SK-N-SH treated with all-trans-retinoic acid at 6 μM for 48 hours (cell line): ENCODE results near the gene METTL27.
"Not testable (repeated sequence)": the region's sequence is repeated elsewhere in the genome, so short reads cannot be mapped to it uniquely, and the experiment has no call there.

Experiments
- ATAC-seq: fragments of 200-7000 bp; cut with Tn5 transposase; 3 replicates; pipeline ENCODE4 v1.9.1; 2020; ENCODE audit warnings: mild to moderate bottlenecking, moderate library complexity
- ARNTL ChIP-seq: fragments of 450-650 bp; formaldehyde crosslinking; IDR thresholded peaks from 2 replicates; pipeline ENCODE4 v1.5.0; 2020; ENCODE audit warnings: low read depth, mild to moderate bottlenecking, moderate library complexity, borderline replicate concordance
- BACH2 ChIP-seq: fragments of 250-450 bp; sonication (Bioruptor Pico); IDR thresholded peaks from 2 replicates; pipeline ENCODE4 v1.9.0; 2021; ENCODE audit warnings: mild to moderate bottlenecking, borderline replicate concordance
- CREB5 ChIP-seq: fragments of 250-450 bp; sonication (Bioruptor Pico); IDR thresholded peaks from 2 replicates; pipeline ENCODE4 v1.5.1; 2020; ENCODE audit warnings: low read depth, mild to moderate bottlenecking, moderate library complexity
- CSDC2 ChIP-seq: fragments of 250-450 bp; sonication (Bioruptor Pico); IDR thresholded peaks from 2 replicates; pipeline ENCODE4 v1.5.0; 2020; ENCODE audit warnings: mild to moderate bottlenecking, moderate library complexity
- ESRRG ChIP-seq: fragments of 250-450 bp; sonication (Bioruptor Pico); IDR thresholded peaks from 2 replicates; pipeline ENCODE4 v1.6.1; 2021; ENCODE audit warnings: mild to moderate bottlenecking
- ISL1 ChIP-seq: fragments of 250-450 bp; sonication (Bioruptor Pico); IDR thresholded peaks from 2 replicates; pipeline ENCODE4 v2.1.2; 2022; ENCODE audit warnings: mild to moderate bottlenecking, moderate library complexity
- OSR1 ChIP-seq: fragments of 250-450 bp; sonication (Bioruptor Pico); IDR thresholded peaks from 2 replicates; pipeline ENCODE4 v1.8.0; 2022; ENCODE audit warnings: moderate library complexity, mild to moderate bottlenecking, inconsistent platforms
- PATZ1 ChIP-seq: fragments of 250-450 bp; sonication (Bioruptor Pico); IDR thresholded peaks from 2 replicates; pipeline ENCODE4 v1.8.0; 2020; ENCODE audit warnings: mild to moderate bottlenecking, moderate library complexity, borderline replicate concordance
- POU6F1 ChIP-seq: fragments of 250-450 bp; sonication (Bioruptor Pico); IDR thresholded peaks from 2 replicates; pipeline ENCODE4 v1.8.0; 2021; ENCODE audit warnings: low read depth, mild to moderate bottlenecking, moderate library complexity, borderline replicate concordance
- PPARA ChIP-seq: fragments of 250-450 bp; sonication (Bioruptor Pico); IDR thresholded peaks from 2 replicates; pipeline ENCODE4 v1.5.0; 2020; ENCODE audit warnings: mild to moderate bottlenecking, borderline replicate concordance
- RARB ChIP-seq: fragments of 250-450 bp; sonication (Bioruptor Pico); IDR thresholded peaks from 2 replicates; pipeline ENCODE4 v1.8.0; 2021; ENCODE audit warnings: mild to moderate bottlenecking, moderate library complexity
- SNAI2 ChIP-seq: fragments of 250-450 bp; sonication (Bioruptor Pico); IDR thresholded peaks from 2 replicates; pipeline ENCODE4 v1.5.0; 2020; ENCODE audit warnings: mild to moderate bottlenecking, moderate library complexity
- TCF4 ChIP-seq: fragments of 250-450 bp; sonication (Bioruptor Pico); IDR thresholded peaks from 2 replicates; pipeline ENCODE4 v1.8.0; 2021; ENCODE audit warnings: mild to moderate bottlenecking, moderate library complexity, borderline replicate concordance
- TOX ChIP-seq: fragments of 250-450 bp; sonication (Bioruptor Pico); IDR thresholded peaks from 2 replicates; pipeline ENCODE4 v1.8.0; 2021; ENCODE audit warnings: mild to moderate bottlenecking, moderate library complexity, borderline replicate concordance
- ZFP3 ChIP-seq: fragments of 250-450 bp; sonication (Bioruptor Pico); IDR thresholded peaks from 2 replicates; pipeline ENCODE4 v1.5.0; 2020; ENCODE audit warnings: mild to moderate bottlenecking, moderate library complexity
- ZNF565 ChIP-seq: fragments of 450-650 bp; formaldehyde crosslinking; conservative IDR thresholded peaks from 2 replicates; pipeline ENCODE4 v1.5.0; 2020; ENCODE audit warnings: low read depth, mild to moderate bottlenecking, moderate library complexity
- ZNF70 ChIP-seq: fragments of 450-650 bp; formaldehyde crosslinking; IDR thresholded peaks from 2 replicates; pipeline ENCODE4 v1.5.0; 2020; ENCODE audit warnings: mild to moderate bottlenecking, moderate library complexity

METTL27 gene

GRCh38 chr7:73802459-73802858, 39.9 kb downstream of the METTL27 start:
- TF ChIP-seq ZNF70 (CRISPR knock-in tag) (no peak), RARB (CRISPR knock-in tag) (no peak), ZFP3 (no peak), BACH2 (CRISPR knock-in tag) (no peak), PPARA (CRISPR knock-in tag) (no peak), ISL1 (no peak), CSDC2 (CRISPR knock-in tag) (no peak), POU6F1 (CRISPR knock-in tag) (no peak)
- no peak for ATAC-seq

- TF ChIP-seq POU6F1 (CRISPR knock-in tag), result no peak
- TF ChIP-seq ESRRG (CRISPR knock-in tag), result no peak
- TF ChIP-seq PPARA (CRISPR knock-in tag), result no peak
- TF ChIP-seq OSR1, result no peak
- TF ChIP-seq CSDC2 (CRISPR knock-in tag), result no peak
- no peak for TF ChIP-seq PATZ1
- TF ChIP-seq ISL1, result no peak
- TF ChIP-seq CREB5 (CRISPR knock-in tag), result no peak
- no peak for TF ChIP-seq TCF4 (CRISPR knock-in tag)
- TF ChIP-seq ZFP3, result no peak
- no peak for TF ChIP-seq ZNF565 (CRISPR knock-in tag)
- no peak for TF ChIP-seq TOX
- no peak for ATAC-seq
Observed at GRCh38 chr7:73801577-73801976, 40.7 kb downstream of the METTL27 start.

GRCh38 chr7:73799282-73800141, 42.8 kb downstream of the METTL27 start:
- TF ChIP-seq ESRRG (CRISPR knock-in tag), result no peak
- no peak for TF ChIP-seq TOX
- no peak for TF ChIP-seq TCF4 (CRISPR knock-in tag)
- no peak for TF ChIP-seq ARNTL (CRISPR knock-in tag)
- no peak for TF ChIP-seq ZFP3
- TF ChIP-seq ZNF565 (CRISPR knock-in tag), result no peak
- TF ChIP-seq ZNF70 (CRISPR knock-in tag), result no peak
- no peak for TF ChIP-seq POU6F1 (CRISPR knock-in tag)
- TF ChIP-seq SNAI2 (CRISPR knock-in tag), result no peak
- no peak for TF ChIP-seq PATZ1
- ATAC-seq, result no peak

- not testable (repeated sequence) for ATAC-seq
Observed at GRCh38 chr7:73797176-73797575, 45.1 kb downstream of the METTL27 start.

GRCh38 chr7:73796656-73797055, 45.7 kb downstream of the METTL27 start:
- not testable (repeated sequence) for ATAC-seq

GRCh38 chr7:73795188-73795587, 47.1 kb downstream of the METTL27 start:
- not testable (repeated sequence) for ATAC-seq

GRCh38 chr7:73791170-73791690, 51.1 kb downstream of the METTL27 start:
- not testable (repeated sequence) for ATAC-seq
